Measurements from ENCODE around the gene LTA.

DNA sequence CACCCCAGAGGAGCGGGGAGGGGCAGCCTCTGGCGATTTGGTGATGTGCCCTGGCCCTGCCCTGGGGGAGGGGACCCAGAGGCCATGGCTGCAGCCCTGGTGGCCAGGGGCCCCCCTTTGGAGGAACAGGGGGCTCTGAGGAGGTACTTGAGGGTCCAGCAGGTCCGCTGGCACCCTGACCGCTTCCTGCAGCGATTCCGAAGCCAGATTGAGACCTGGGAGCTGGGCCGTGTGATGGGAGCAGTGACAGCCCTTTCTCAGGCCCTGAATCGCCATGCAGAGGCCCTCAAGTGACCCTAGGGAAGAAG is 13.8 kb upstream of the LTA start:
- TF ChIP-seq, protein P1, sequence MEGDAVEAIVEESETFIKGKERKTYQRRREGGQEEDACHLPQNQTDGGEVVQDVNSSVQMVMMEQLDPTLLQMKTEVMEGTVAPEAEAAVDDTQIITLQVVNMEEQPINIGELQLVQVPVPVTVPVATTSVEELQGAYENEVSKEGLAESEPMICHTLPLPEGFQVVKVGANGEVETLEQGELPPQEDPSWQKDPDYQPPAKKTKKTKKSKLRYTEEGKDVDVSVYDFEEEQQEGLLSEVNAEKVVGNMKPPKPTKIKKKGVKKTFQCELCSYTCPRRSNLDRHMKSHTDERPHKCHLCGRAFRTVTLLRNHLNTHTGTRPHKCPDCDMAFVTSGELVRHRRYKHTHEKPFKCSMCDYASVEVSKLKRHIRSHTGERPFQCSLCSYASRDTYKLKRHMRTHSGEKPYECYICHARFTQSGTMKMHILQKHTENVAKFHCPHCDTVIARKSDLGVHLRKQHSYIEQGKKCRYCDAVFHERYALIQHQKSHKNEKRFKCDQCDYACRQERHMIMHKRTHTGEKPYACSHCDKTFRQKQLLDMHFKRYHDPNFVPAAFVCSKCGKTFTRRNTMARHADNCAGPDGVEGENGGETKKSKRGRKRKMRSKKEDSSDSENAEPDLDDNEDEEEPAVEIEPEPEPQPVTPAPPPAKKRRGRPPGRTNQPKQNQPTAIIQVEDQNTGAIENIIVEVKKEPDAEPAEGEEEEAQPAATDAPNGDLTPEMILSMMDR (conservative IDR thresholded peaks at IDR 0.05) = no peak
- TF ChIP-seq ZFX (IDR thresholded peaks at IDR 0.05) = no peak
